ENCODE measurements around the gene GPR173. TPM values are rescaled to one million over a fixed set of nuclear protein-coding genes. Genes with fewer than 3 reads are reported as not detected.

Gene GPR173
- total RNA-seq, 4 donors from 2014 or later, result 0.21 to 2.3 (median 0.72) TPM

GRCh38 chrX:53004038-53004437 lies 44.6 kb upstream of the GPR173 start:
- no peaks in the 10 kb centered on the region for H3K27me3 ChIP-seq
- H3K27ac ChIP-seq, result no peak overlapping the region
- H3K4me3 ChIP-seq, result no peak overlapping the region
- no peaks in the 10 kb centered on the region for H3K4me1 ChIP-seq
- 80% methylated on average over 4 of the region's 4 CpGs for WGBS
- H3K9me3 ChIP-seq, result no peaks in the 10 kb centered on the region
- no peak for DNase-seq (ENCODE audit: low spot score in 2 of 2)
- H3K36me3 ChIP-seq, result no peaks in the 10 kb centered on the region
- TF ChIP-seq CTCF (IDR thresholded peaks at IDR 0.05) (no peak), POLR2A (IDR thresholded peaks at IDR 0.05) (no peak), POLR2AphosphoS5 (IDR thresholded peaks at IDR 0.05) (no peak), EP300 (IDR thresholded peaks at IDR 0.05) (no peak)

- H3K9me3 ChIP-seq, result no peaks in the 10 kb centered on the region
- no peaks in the 10 kb centered on the region for H3K36me3 ChIP-seq
- TF ChIP-seq CTCF (IDR thresholded peaks at IDR 0.05) (no peak), EP300 (IDR thresholded peaks at IDR 0.05) (no peak), POLR2A (IDR thresholded peaks at IDR 0.05) (no peak), POLR2AphosphoS5 (IDR thresholded peaks at IDR 0.05) (no peak)
- H3K27me3 ChIP-seq, result no peaks in the 10 kb centered on the region
- DNase-seq (ENCODE audit: low spot score in 2 of 2), result no peak
- no peak overlapping the region for H3K4me3 ChIP-seq
- no peaks in the 10 kb centered on the region for H3K4me1 ChIP-seq
- WGBS, result 21% methylated on average over 4 of the region's 4 CpGs
- H3K27ac ChIP-seq, result no peak overlapping the region
Observed at GRCh38 chrX:53004811-53005210, 43.8 kb upstream of the GPR173 start.

GRCh38 chrX:53005327-53005726 lies 43.3 kb upstream of the GPR173 start:
- DNase-seq (ENCODE audit: low spot score in 2 of 2), result no peak
- Histone ChIP-seq H3K36me3 (no peaks in the 10 kb centered on the region), H3K4me1 (no peaks in the 10 kb centered on the region), H3K9me3 (no peaks in the 10 kb centered on the region), H3K27ac (no peak overlapping the region), H3K4me3 (no peak overlapping the region), H3K27me3 (no peaks in the 10 kb centered on the region)
- WGBS, result 38% methylated on average over 3 of the region's 3 CpGs
- TF ChIP-seq POLR2A (IDR thresholded peaks at IDR 0.05) (no peak), CTCF (IDR thresholded peaks at IDR 0.05) (no peak), EP300 (IDR thresholded peaks at IDR 0.05) (no peak), POLR2AphosphoS5 (IDR thresholded peaks at IDR 0.05) (no peak)

- Histone ChIP-seq H3K27me3 (no peaks in the 10 kb centered on the region), H3K4me3 (no peak overlapping the region), H3K36me3 (no peaks in the 10 kb centered on the region), H3K9me3 (no peaks in the 10 kb centered on the region), H3K4me1 (no peaks in the 10 kb centered on the region), H3K27ac (no peak overlapping the region)
- TF ChIP-seq EP300 (IDR thresholded peaks at IDR 0.05) (no peak), CTCF (IDR thresholded peaks at IDR 0.05) (no peak), POLR2AphosphoS5 (IDR thresholded peaks at IDR 0.05) (no peak), POLR2A (IDR thresholded peaks at IDR 0.05) (no peak)
- no peak for DNase-seq (ENCODE audit: low spot score in 2 of 2)
- WGBS, result 100% methylated on average over 1 of the region's 1 CpG
Observed at GRCh38 chrX:53009032-53009431, 39.6 kb upstream of the GPR173 start.

GRCh38 chrX:53013291-53013690 lies 35.3 kb upstream of the GPR173 start:
- Histone ChIP-seq H3K4me3 (no peak overlapping the region), H3K4me1 (no peaks in the 10 kb centered on the region), H3K27me3 (no peaks in the 10 kb centered on the region), H3K9me3 (no peaks in the 10 kb centered on the region), H3K27ac (no peak overlapping the region), H3K36me3 (no peaks in the 10 kb centered on the region)
- WGBS, result 67% methylated on average over 1 of the region's 1 CpG
- DNase-seq (ENCODE audit: low spot score in 2 of 2), result no peak
- TF ChIP-seq POLR2AphosphoS5 (IDR thresholded peaks at IDR 0.05) (no peak), EP300 (IDR thresholded peaks at IDR 0.05) (no peak), POLR2A (IDR thresholded peaks at IDR 0.05) (no peak), CTCF (IDR thresholded peaks at IDR 0.05) (no peak)
